HAP-1 (cell line): ENCODE results near the gene PEX11A.

Source experiments
- DNase-seq, 2 experiments: peaks; one replicate each; pipeline ENCODE4 v3.0.0-alpha.2; 2016 to 2020; ENCODE audit warnings: low spot score in 2 of 2
- H3K27me3 ChIP-seq: fragments of 250-450 bp; sonication (Bioruptor Pico); 2 replicates; pipeline ENCODE4 v1.5.1; 2020; ENCODE audit warnings: low read depth, mild to moderate bottlenecking, moderate library complexity
- H3K36me3 ChIP-seq: fragments of 250-450 bp; sonication (Bioruptor Pico); replicated peaks from 2 replicates; pipeline ENCODE4 v1.5.1; 2020; ENCODE audit warnings: mild to moderate bottlenecking
- H3K4me1 ChIP-seq: fragments of 250-450 bp; sonication (Bioruptor Pico); 2 replicates; pipeline ENCODE4 v1.5.1; 2020; ENCODE audit warnings: mild to moderate bottlenecking
- H3K4me3 ChIP-seq: fragments of 250-450 bp; sonication (Bioruptor Pico); 2 replicates; pipeline ENCODE4 v1.5.1; 2020; ENCODE audit warnings: mild to moderate bottlenecking, moderate library complexity
- H3K9me3 ChIP-seq: fragments of 250-450 bp; sonication (Bioruptor Pico); 2 replicates; pipeline ENCODE4 v1.5.1; 2020; ENCODE audit warnings: mild to moderate bottlenecking, moderate library complexity
- in situ Hi-C: fragments of 300-500 bp; cut with MboI; formaldehyde crosslinking; loops from 3 replicates; pipeline ENCODE4 v1.14.3; 2020; ENCODE audit warnings: low sequenced_read_pairs, inconsistent platforms, mixed read lengths

The PEX11A gene, protein sequence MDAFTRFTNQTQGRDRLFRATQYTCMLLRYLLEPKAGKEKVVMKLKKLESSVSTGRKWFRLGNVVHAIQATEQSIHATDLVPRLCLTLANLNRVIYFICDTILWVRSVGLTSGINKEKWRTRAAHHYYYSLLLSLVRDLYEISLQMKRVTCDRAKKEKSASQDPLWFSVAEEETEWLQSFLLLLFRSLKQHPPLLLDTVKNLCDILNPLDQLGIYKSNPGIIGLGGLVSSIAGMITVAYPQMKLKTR

DNA sequence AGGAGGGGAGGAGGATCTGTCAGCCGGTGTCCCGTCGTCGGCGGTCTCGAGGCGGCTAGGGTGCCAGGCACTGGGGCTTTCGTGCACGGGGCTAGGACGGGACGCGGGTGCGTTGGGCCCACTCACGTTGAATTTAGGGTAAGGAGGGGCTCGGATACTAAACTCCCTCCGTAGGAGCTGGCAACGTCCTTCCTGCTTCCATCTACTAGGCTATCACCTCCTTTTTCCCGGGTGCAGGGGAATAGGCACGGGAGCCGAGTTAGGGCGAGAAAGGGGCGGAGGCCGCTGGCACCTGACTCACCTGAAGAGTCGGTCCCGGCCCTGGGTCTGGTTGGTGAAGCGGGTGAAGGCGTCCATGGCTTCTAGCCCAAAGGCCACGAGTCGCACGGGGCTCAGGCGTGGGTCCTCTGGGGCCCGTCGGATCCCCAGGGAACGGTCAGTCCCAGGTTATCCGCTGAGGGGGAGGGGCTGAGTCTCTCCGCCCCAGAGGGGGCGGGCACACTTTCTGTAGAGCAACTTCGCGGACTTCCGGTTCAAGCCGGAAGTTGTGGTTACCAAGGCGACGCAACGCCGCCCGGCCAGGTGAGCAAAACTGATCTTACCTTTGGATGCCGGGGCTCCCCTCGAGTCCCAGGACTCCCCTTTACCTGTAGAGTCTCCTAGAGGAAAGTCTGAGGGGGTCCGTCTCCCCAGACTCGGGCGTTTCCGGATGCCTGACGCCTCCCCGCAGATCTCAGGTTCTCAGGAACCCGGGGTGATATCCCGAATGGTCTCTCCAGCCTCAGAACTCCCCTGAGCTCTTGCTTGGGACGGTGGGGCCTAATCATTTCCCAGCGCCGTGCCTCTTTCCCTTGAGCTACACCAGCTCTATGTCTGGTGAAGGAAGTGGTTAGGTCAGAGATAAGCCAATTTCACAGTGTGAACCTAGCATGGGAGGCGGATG is at the start of gene PEX11A, which contains the start of gene WDR93:
PEX11A (minus strand) TSS at position 479 of the 943 bp plus-strand sequence; CDS start at position 357, 122 bp downstream.
WDR93 (plus strand) TSS at position 536 of the 943 bp plus-strand sequence. CDS start 10,936 bp downstream, outside the sequence.
- H3K4me3 ChIP-seq = no peak within 1 kb of the TSS
- H3K27me3 ChIP-seq = peaks cover 5% of the 10 kb centered on the region; the same call in 1 of the 2 replicates
- in situ Hi-C loops = no loop called here
- H3K4me1 ChIP-seq = no peaks in the 10 kb centered on the region
- no peaks in the 10 kb centered on the region for H3K9me3 ChIP-seq
- DNase-seq = no peak
- no peaks in the 10 kb centered on the region for H3K36me3 ChIP-seq

DNA sequence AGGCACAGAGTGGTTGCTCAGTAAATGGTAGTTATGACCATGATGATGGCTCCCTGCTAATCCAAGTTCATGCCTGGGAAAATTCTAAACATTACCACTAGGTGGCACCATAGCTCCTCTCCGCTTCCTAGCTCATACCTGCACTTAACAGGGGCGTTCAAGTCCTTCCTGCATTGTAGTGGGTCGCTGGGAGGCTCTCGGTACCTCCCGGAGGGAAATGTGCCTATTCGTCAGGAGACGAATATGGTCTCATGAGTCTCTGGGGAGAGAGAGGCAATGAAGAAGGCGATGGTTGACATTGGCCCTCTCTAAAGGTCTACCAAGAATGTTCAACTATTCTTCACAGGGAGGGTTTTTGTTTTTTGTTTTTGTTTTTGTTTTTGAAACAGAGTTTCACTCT is 49.6 kb upstream of the PEX11A start:
- no peaks in the 10 kb centered on the region for H3K9me3 ChIP-seq
- H3K27me3 ChIP-seq = no peaks in the 10 kb centered on the region
- H3K4me3 ChIP-seq = no peak overlapping the region
- in situ Hi-C loops = no loop called here
- no peaks in the 10 kb centered on the region for H3K4me1 ChIP-seq
- DNase-seq = peak; percentile 81 to 83
- no peaks in the 10 kb centered on the region for H3K36me3 ChIP-seq

DNA sequence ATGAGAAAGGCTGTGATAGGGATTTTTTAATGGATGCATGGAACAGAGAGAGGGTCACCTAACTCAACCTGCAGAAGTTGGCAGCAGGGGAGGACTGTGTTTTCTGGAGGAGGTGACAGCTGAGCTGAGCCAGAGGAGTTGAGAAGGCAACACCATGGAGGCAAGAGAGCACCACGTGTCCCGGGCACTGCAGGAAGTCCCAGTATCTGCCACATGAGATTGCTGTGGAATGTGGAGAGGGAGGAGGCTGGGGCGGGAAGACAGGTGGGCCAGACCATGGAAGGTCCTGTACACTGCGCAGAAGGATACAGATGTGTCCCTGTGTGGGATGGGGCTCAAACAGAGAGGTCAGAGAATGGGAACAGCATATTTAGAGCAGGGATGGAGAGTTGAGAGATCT is 45.2 kb upstream of the PEX11A start:
- in situ Hi-C loops = loop anchor here (10.0 kb wide), 1 partner anchor 339 kb away; no protein-coding TSS in a partner anchor
- no peak for DNase-seq
- no peaks in the 10 kb centered on the region for H3K4me1 ChIP-seq
- no peaks in the 10 kb centered on the region for H3K36me3 ChIP-seq
- H3K4me3 ChIP-seq = no peak overlapping the region
- no peaks in the 10 kb centered on the region for H3K9me3 ChIP-seq
- H3K27me3 ChIP-seq = 0 out of 2 replicates have a peak, but pooled peaks cover 3% of the 10 kb centered on the region

DNA sequence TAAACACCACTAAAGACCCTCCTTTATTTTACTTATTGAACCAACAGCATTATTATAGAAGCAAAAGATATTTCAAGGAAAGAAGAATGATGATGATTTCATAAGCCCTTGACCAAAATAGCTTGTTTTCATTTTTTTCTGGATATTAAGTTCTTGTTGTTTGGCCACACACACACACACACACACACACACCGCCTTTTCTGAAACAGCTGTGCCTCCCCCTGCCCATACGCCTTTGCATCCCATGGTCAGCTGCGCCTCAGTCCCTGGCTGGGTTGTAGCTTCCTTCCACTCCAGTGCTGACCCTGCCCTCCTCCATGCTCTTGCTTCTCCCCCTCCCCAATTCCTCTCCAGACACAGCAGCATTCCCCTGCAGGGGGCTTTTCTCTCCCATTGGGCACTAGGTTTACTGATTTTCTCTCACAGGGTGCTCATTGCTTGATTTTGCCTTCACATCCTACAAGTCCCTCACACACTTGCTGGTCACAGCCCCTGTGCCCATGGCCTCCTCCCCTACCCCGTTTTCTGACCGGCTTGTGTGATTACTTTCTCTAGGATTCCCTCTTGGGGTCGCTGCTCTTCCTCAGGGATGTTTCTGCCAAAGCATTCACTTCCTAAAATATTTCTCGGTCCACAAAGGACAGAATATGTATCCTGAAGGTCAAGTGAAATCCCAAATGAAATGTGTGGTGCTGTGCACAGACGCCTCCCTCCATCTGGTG is 42.1 kb upstream of the PEX11A start:
- no peaks in the 10 kb centered on the region for H3K9me3 ChIP-seq
- no peaks in the 10 kb centered on the region for H3K4me1 ChIP-seq
- no peaks in the 10 kb centered on the region for H3K36me3 ChIP-seq
- H3K27me3 ChIP-seq = 0 out of 2 replicates have a peak, but pooled peaks cover 5% of the 10 kb centered on the region
- H3K4me3 ChIP-seq = no peak overlapping the region
- in situ Hi-C loops = loop anchor here (10.0 kb wide), 1 partner anchor 342 kb away; no protein-coding TSS in a partner anchor
- DNase-seq = no peak

DNA sequence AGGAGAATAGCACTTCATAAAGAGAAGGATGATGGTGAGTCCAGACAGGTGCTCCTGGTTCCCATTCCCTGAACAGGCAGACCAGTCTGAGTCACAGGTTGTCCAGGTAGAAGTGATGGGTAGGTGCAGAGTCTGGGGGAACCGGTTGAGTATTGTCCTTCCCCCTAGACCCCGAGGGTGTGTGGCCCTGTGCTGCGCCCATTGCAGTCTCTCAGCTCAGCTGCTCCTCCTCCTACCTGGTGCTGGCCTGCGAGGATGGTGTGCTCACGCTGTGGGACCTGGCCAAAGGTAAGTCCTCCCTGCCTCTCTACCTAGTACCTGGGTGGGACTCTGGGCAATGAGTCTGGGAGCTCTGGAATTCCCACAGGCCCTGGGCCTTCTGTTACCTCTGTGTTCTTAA is 40.7 kb upstream of the PEX11A start:
- Histone ChIP-seq H3K4me3 (no peak overlapping the region), H3K4me1 (no peaks in the 10 kb centered on the region), H3K27me3 (0 out of 2 replicates have a peak, but pooled peaks cover 5% of the 10 kb centered on the region), H3K9me3 (no peaks in the 10 kb centered on the region), H3K36me3 (no peaks in the 10 kb centered on the region)
- no peak for DNase-seq
- in situ Hi-C loops = loop anchor here (10.0 kb wide), 1 partner anchor 344 kb away; no protein-coding TSS in a partner anchor

DNA sequence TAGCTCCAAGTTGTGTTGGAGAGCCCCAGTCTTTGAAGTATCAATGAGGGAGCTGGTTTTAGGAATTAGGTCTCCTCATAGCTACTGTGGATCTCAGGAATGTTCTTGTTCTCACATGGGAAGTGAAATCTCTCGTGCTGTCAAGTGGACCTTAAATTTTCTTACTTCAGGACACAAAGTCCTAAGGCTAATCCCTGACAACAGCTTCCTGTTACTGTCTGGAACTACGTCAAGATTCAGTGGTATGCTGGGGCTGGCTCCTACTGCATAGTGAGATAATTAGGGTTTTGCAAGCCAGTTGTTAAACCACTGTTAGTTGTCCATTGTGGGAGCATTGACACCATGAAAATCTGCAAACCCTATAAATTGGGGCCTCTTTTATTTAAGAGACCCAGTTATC is 37.7 kb upstream of the PEX11A start:
- DNase-seq = no peak
- in situ Hi-C loops = loop anchor here (10.0 kb wide), 1 partner anchor 57 kb away; no protein-coding TSS in a partner anchor
- Histone ChIP-seq H3K4me1 (no peaks in the 10 kb centered on the region), H3K9me3 (peaks cover 5% of the 10 kb centered on the region), H3K27me3 (0 out of 2 replicates have a peak, but pooled peaks cover 2% of the 10 kb centered on the region), H3K36me3 (no peaks in the 10 kb centered on the region), H3K4me3 (no peak overlapping the region)

DNA sequence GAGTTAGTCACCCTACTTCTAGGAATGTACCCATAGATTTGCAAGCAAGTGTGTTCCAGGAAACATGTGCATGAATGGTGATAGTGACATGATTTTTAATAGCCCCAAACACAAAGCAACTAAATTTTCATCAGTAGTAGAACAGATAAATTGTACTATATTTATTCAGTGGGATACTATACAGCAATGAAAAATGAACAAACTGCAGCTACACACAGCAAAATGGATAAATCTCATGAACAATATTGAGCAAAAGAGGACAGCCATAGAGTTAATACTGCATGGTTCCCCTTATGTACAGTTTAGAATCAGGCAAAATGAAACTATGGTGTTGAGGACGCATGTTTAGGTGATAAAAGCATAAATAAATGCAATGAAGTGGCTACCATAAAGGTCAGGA is 34.5 kb upstream of the PEX11A start:
- Histone ChIP-seq H3K4me3 (no peak overlapping the region), H3K9me3 (peaks cover 5% of the 10 kb centered on the region), H3K27me3 (0 out of 2 replicates have a peak, but pooled peaks cover 2% of the 10 kb centered on the region), H3K4me1 (no peaks in the 10 kb centered on the region), H3K36me3 (no peaks in the 10 kb centered on the region)
- in situ Hi-C loops = loop anchor here (10.0 kb wide), 1 partner anchor 60 kb away; no protein-coding TSS in a partner anchor
- no peak for DNase-seq

DNA sequence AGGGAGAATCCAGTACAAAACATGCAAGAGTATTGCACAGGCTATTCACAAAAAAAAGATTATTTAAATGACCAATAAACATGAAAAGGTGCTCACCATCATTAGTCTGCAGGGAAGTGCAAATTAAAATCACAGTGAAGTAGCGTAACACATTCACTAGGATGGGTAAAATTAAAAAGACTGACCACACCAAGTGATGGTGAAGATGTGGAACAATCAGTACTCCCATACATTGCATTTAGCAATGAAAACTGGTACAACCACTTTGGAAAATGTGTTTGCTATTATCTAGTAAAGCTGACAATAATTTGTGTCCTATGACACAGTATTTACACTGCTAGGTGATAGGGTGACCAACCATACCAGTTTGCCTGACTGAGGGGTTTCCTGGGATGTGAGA is 34.1 kb upstream of the PEX11A start:
- peaks cover 5% of the 10 kb centered on the region for H3K9me3 ChIP-seq

DNA sequence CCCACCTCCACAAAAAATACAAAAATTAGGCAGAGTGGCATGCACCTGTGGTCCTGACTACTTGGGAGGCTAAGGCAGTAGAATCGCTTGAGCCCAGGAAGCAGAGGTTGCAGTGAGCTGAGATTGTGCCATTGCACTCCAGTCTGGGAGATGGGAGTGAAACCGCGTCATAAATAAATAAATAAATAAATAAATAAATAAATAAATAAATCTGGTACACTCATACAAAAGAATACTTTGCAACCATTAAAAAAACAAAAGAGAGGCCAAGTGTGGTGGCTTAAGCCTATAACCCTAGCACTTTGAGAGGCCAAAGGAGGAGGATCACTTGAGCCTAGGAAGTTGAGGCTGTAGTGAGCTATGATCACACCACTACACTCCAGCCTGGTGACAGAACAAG is 32.5 kb upstream of the PEX11A start:
- no peak overlapping the region for H3K4me3 ChIP-seq
- H3K4me1 ChIP-seq = no peaks in the 10 kb centered on the region
- 0 out of 2 replicates have a peak, but pooled peaks cover 2% of the 10 kb centered on the region for H3K27me3 ChIP-seq
- no peaks in the 10 kb centered on the region for H3K36me3 ChIP-seq
- H3K9me3 ChIP-seq = peaks cover 5% of the 10 kb centered on the region
- in situ Hi-C loops = loop anchor here (10.0 kb wide), 1 partner anchor 62 kb away; no protein-coding TSS in a partner anchor
- DNase-seq = no peak

More for the DNA sequence above, 34.1 kb upstream of the PEX11A start:
- H3K4me3 ChIP-seq = no peak overlapping the region
- H3K27me3 ChIP-seq = 0 out of 2 replicates have a peak, but pooled peaks cover 2% of the 10 kb centered on the region
- no peak for DNase-seq
- no peaks in the 10 kb centered on the region for H3K36me3 ChIP-seq
- in situ Hi-C loops = loop anchor here (10.0 kb wide), 1 partner anchor 60 kb away; no protein-coding TSS in a partner anchor
- no peaks in the 10 kb centered on the region for H3K4me1 ChIP-seq

DNA sequence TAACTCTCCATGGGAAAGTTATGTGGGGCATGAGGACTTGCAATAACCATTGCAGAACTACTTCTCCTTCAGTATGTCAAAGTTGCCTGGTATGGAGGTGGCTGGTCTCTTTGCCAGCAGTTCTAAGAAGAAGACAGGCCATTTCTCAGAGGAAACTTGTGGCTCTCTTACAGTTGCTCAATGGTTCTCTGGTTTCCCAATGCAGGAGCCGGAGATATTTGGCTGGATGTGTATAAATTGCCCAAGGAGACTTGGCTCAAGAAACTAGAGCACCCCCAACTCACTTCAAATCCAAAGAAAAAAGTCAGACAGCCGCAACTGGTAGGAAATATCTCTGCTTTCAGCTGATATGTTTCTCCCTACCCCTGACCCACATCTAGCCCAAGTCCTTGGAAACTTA is 24.2 kb upstream of the PEX11A start:
- Histone ChIP-seq H3K36me3 (no peaks in the 10 kb centered on the region), H3K4me1 (no peaks in the 10 kb centered on the region), H3K9me3 (no peaks in the 10 kb centered on the region), H3K4me3 (no peak overlapping the region), H3K27me3 (no peaks in the 10 kb centered on the region)
- no peak for DNase-seq
- in situ Hi-C loops = no loop called here

DNA sequence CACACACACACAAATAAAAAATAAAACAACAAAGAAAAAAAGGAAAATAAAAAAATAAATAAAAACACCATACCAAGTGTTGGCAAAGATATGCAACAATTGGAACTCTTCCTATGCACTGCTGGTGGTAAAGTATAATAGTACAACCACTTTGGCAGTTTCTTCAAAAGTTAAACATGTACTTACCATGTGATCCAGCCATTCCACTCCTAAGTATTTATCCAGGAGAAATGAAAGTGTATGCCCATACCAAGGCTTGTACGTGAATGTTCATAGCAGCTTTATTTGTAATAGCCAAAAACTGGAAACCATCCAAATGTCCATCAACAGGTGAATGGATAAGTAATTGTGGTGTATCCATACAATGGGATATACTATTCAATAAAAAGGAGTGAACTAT is 17.0 kb upstream of the PEX11A start:
- Histone ChIP-seq H3K9me3 (no peaks in the 10 kb centered on the region), H3K27me3 (peaks cover 4% of the 10 kb centered on the region; the same call in 1 of the 2 replicates), H3K36me3 (no peaks in the 10 kb centered on the region), H3K4me3 (no peak overlapping the region), H3K4me1 (no peaks in the 10 kb centered on the region)
- in situ Hi-C loops = no loop called here
- no peak for DNase-seq

DNA sequence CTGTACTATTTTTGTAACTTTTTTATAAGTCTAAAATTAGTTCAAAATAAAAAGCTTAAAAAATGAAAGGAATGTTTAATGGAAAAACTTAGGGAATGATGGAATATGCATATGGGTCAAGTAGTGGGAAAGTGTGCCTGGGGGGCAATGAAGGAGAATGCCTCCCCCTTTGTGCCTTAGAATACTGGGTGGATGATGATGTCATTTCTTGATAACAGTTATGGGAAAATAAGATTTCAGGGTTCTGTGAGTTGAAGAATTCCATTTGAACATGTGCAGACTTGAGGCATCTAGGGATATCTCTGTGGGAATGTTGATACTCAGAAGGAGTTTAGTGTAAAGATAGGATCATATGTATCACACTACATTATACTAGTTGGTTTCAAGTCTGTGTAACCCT is 13.9 kb upstream of the PEX11A start:
- H3K4me1 ChIP-seq = no peaks in the 10 kb centered on the region
- H3K27me3 ChIP-seq = peaks cover 12% of the 10 kb centered on the region
- no peaks in the 10 kb centered on the region for H3K36me3 ChIP-seq
- no peaks in the 10 kb centered on the region for H3K9me3 ChIP-seq
- no peak overlapping the region for H3K4me3 ChIP-seq
- in situ Hi-C loops = no loop called here
- DNase-seq = no peak

DNA sequence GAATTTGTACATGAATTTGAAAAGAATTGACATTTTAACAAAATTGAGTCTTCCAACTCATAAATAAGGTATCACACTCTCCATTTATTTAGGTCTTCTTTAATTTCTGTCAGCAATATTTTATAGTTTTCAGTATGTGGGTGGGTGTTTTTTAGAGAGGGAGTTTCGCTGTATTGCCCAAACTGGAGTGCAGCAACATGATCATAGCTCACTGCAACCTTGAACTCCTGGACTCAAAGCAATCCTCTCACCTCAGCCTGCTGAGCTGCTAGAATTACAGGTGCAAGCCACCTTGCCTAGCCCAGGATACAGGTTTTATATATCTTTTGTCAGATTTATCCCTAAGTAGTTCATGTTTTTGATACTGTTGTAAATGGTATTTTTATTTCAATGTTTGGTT is 4.6 kb upstream of the PEX11A start:
- no peak overlapping the region for H3K4me3 ChIP-seq
- H3K4me1 ChIP-seq = no peaks in the 10 kb centered on the region
- DNase-seq = no peak
- no peaks in the 10 kb centered on the region; the same call in 1 of the 2 replicates for H3K27me3 ChIP-seq
- no peaks in the 10 kb centered on the region for H3K36me3 ChIP-seq
- in situ Hi-C loops = no loop called here
- H3K9me3 ChIP-seq = no peaks in the 10 kb centered on the region
